ENCODE measurements around the gene BBIP1. TPM values are rescaled to one million over a fixed set of nuclear protein-coding genes. Genes with fewer than 3 reads are reported as not detected.

Gene BBIP1
- total RNA-seq, 2 experiments from 2014 or later, result 35.6 to 37.1 TPM

GRCh38 chr10:110865186-110865808 is 53.7 kb downstream of the BBIP1 start:
- DNase-seq, result no peak
- H3K9me3 Mint-ChIP-seq, result peaks cover 2% of the 10 kb centered on the region
- H3K4me1 Mint-ChIP-seq, result peaks cover 93% of the 10 kb centered on the region
- peak overlapping the region; percentile 68 for H3K4me3 Mint-ChIP-seq
- H3K27ac Mint-ChIP-seq, result peak overlapping the region; percentile 95
- H3K36me3 Mint-ChIP-seq, result peaks cover 13% of the 10 kb centered on the region
- no peaks in the 10 kb centered on the region for H3K27me3 Mint-ChIP-seq

- H3K9me3 Mint-ChIP-seq, result peaks cover 2% of the 10 kb centered on the region
- H3K4me1 Mint-ChIP-seq, result peaks cover 94% of the 10 kb centered on the region
- DNase-seq, result no peak
Observed at GRCh38 chr10:110864662-110865140, 54.3 kb downstream of the BBIP1 start.

GRCh38 chr10:110863956-110864355 is 55.0 kb downstream of the BBIP1 start:
- H3K4me1 Mint-ChIP-seq, result peaks cover 94% of the 10 kb centered on the region
- peaks cover 6% of the 10 kb centered on the region for H3K36me3 Mint-ChIP-seq
- H3K4me3 Mint-ChIP-seq, result no peak overlapping the region
- DNase-seq, result no peak
- peaks cover 2% of the 10 kb centered on the region for H3K9me3 Mint-ChIP-seq
- peak overlapping the region; percentile 95 for H3K27ac Mint-ChIP-seq
- H3K27me3 Mint-ChIP-seq, result no peaks in the 10 kb centered on the region

More at GRCh38 chr10:110864662-110865140, 54.3 kb downstream of the BBIP1 start:
- peaks cover 10% of the 10 kb centered on the region for H3K36me3 Mint-ChIP-seq
- peak overlapping the region; percentile 68 for H3K4me3 Mint-ChIP-seq
- H3K27ac Mint-ChIP-seq, result peak overlapping the region; percentile 95
- no peaks in the 10 kb centered on the region for H3K27me3 Mint-ChIP-seq

- Mint-ChIP-seq H3K9me3 (peaks cover 2% of the 10 kb centered on the region), H3K27ac (peak overlapping the region; percentile 95), H3K4me3 (no peak overlapping the region), H3K36me3 (peaks cover 6% of the 10 kb centered on the region), H3K4me1 (peaks cover 91% of the 10 kb centered on the region), H3K27me3 (no peaks in the 10 kb centered on the region)
- no peak for DNase-seq
Observed at GRCh38 chr10:110863361-110863760, 55.6 kb downstream of the BBIP1 start.

- no peak for DNase-seq
- H3K27me3 Mint-ChIP-seq, result no peaks in the 10 kb centered on the region
- H3K4me3 Mint-ChIP-seq, result no peak overlapping the region
- H3K36me3 Mint-ChIP-seq, result peaks cover 6% of the 10 kb centered on the region
- H3K27ac Mint-ChIP-seq, result peak overlapping the region; percentile 95
- peaks cover 2% of the 10 kb centered on the region for H3K9me3 Mint-ChIP-seq
- H3K4me1 Mint-ChIP-seq, result peaks cover 92% of the 10 kb centered on the region
Observed at GRCh38 chr10:110862961-110863360, 56.0 kb downstream of the BBIP1 start.

- peaks cover 92% of the 10 kb centered on the region for H3K4me1 Mint-ChIP-seq
- H3K27me3 Mint-ChIP-seq, result no peaks in the 10 kb centered on the region
- no peak overlapping the region for H3K4me3 Mint-ChIP-seq
- H3K27ac Mint-ChIP-seq, result peak overlapping the region; percentile 85
- H3K9me3 Mint-ChIP-seq, result peaks cover 2% of the 10 kb centered on the region
- H3K36me3 Mint-ChIP-seq, result peaks cover 11% of the 10 kb centered on the region
- no peak for DNase-seq
Observed at GRCh38 chr10:110861930-110862649, 56.9 kb downstream of the BBIP1 start.

GRCh38 chr10:110861476-110861875 is 57.5 kb downstream of the BBIP1 start:
- H3K27me3 Mint-ChIP-seq, result no peaks in the 10 kb centered on the region
- peaks cover 2% of the 10 kb centered on the region for H3K9me3 Mint-ChIP-seq
- peaks cover 11% of the 10 kb centered on the region for H3K36me3 Mint-ChIP-seq
- no peak for DNase-seq
- H3K4me1 Mint-ChIP-seq, result peaks cover 86% of the 10 kb centered on the region
- H3K27ac Mint-ChIP-seq, result peak overlapping the region; percentile 95
- no peak overlapping the region for H3K4me3 Mint-ChIP-seq

- no peak for DNase-seq
Observed at GRCh38 chr10:110860576-110861241, 58.3 kb downstream of the BBIP1 start.

GRCh38 chr10:110859973-110860376 is 59.0 kb downstream of the BBIP1 start:
- Mint-ChIP-seq H3K36me3 (peaks cover 12% of the 10 kb centered on the region), H3K4me1 (peaks cover 76% of the 10 kb centered on the region), H3K9me3 (peaks cover 9% of the 10 kb centered on the region), H3K27ac (peak overlapping the region; percentile 95), H3K4me3 (no peak overlapping the region), H3K27me3 (no peaks in the 10 kb centered on the region)
- no peak for DNase-seq

More at GRCh38 chr10:110860576-110861241, 58.3 kb downstream of the BBIP1 start:
- Mint-ChIP-seq H3K27ac (peak overlapping the region; percentile 95), H3K9me3 (peaks cover 6% of the 10 kb centered on the region), H3K36me3 (peaks cover 11% of the 10 kb centered on the region), H3K4me3 (peak overlapping the region; percentile 35), H3K27me3 (no peaks in the 10 kb centered on the region), H3K4me1 (peaks cover 82% of the 10 kb centered on the region)

GRCh38 chr10:110859206-110859972 is 59.6 kb downstream of the BBIP1 start:
- DNase-seq, result no peak
- peaks cover 13% of the 10 kb centered on the region for H3K36me3 Mint-ChIP-seq
- peaks cover 72% of the 10 kb centered on the region for H3K4me1 Mint-ChIP-seq
- peak overlapping the region; percentile 95 for H3K27ac Mint-ChIP-seq
- peaks cover 12% of the 10 kb centered on the region for H3K9me3 Mint-ChIP-seq
- H3K27me3 Mint-ChIP-seq, result no peaks in the 10 kb centered on the region
- no peak overlapping the region for H3K4me3 Mint-ChIP-seq

GRCh38 chr10:110858297-110858934 is 60.6 kb downstream of the BBIP1 start:
- peaks cover 12% of the 10 kb centered on the region for H3K9me3 Mint-ChIP-seq
- H3K27me3 Mint-ChIP-seq, result no peaks in the 10 kb centered on the region
- DNase-seq, result no peak
- H3K27ac Mint-ChIP-seq, result peak overlapping the region; percentile 8
- no peak overlapping the region for H3K4me3 Mint-ChIP-seq
- H3K4me1 Mint-ChIP-seq, result peaks cover 72% of the 10 kb centered on the region
- peaks cover 13% of the 10 kb centered on the region for H3K36me3 Mint-ChIP-seq

GRCh38 chr10:110857265-110858171 is 61.5 kb downstream of the BBIP1 start:
- Mint-ChIP-seq H3K4me1 (peaks cover 73% of the 10 kb centered on the region), H3K27ac (peak overlapping the region; percentile 8), H3K9me3 (peaks cover 12% of the 10 kb centered on the region), H3K27me3 (no peaks in the 10 kb centered on the region), H3K36me3 (peaks cover 13% of the 10 kb centered on the region), H3K4me3 (no peak overlapping the region)
- DNase-seq, result no peak

- H3K27me3 Mint-ChIP-seq, result no peaks in the 10 kb centered on the region
- H3K27ac Mint-ChIP-seq, result no peak overlapping the region
- no peak for DNase-seq
- H3K9me3 Mint-ChIP-seq, result peaks cover 12% of the 10 kb centered on the region
- H3K36me3 Mint-ChIP-seq, result peaks cover 10% of the 10 kb centered on the region
- H3K4me3 Mint-ChIP-seq, result no peak overlapping the region
- H3K4me1 Mint-ChIP-seq, result peaks cover 71% of the 10 kb centered on the region
Observed at GRCh38 chr10:110853921-110854605, 64.9 kb downstream of the BBIP1 start.
